Measurements from ENCODE around the gene OSBPL6.

OSBPL6 gene

GRCh38 chr2:178211460-178211859 lies 17.1 kb downstream of the OSBPL6 start:
- DNase-seq (ENCODE audit: extremely low read depth, low read depth) = no peak
- no peak for TF ChIP-seq CTCF (IDR thresholded peaks at IDR 0.05; ENCODE audit: low read depth, low read length)

GRCh38 chr2:178211943-178212342 lies 17.6 kb downstream of the OSBPL6 start:
- no peak for TF ChIP-seq CTCF (IDR thresholded peaks at IDR 0.05; ENCODE audit: low read depth, low read length)
- DNase-seq (ENCODE audit: extremely low read depth, low read depth) = no peak

GRCh38 chr2:178213991-178214390 lies 19.7 kb downstream of the OSBPL6 start:
- no peak for DNase-seq (ENCODE audit: extremely low read depth, low read depth)
- no peak for TF ChIP-seq CTCF (IDR thresholded peaks at IDR 0.05; ENCODE audit: low read depth, low read length)

GRCh38 chr2:178219247-178219646 lies 24.9 kb downstream of the OSBPL6 start:
- TF ChIP-seq CTCF (IDR thresholded peaks at IDR 0.05; ENCODE audit: low read depth, low read length) = no peak
- no peak for DNase-seq (ENCODE audit: extremely low read depth, low read depth)

GRCh38 chr2:178220814-178221213 lies 26.5 kb downstream of the OSBPL6 start:
- DNase-seq (ENCODE audit: extremely low read depth, low read depth) = no peak
- TF ChIP-seq CTCF (IDR thresholded peaks at IDR 0.05; ENCODE audit: low read depth, low read length) = no peak

GRCh38 chr2:178221556-178221955 lies 27.2 kb downstream of the OSBPL6 start:
- DNase-seq (ENCODE audit: extremely low read depth, low read depth) = no peak

GRCh38 chr2:178223806-178224205 lies 29.5 kb downstream of the OSBPL6 start:
- no peak for TF ChIP-seq CTCF (IDR thresholded peaks at IDR 0.05; ENCODE audit: low read depth, low read length)
- no peak for DNase-seq (ENCODE audit: extremely low read depth, low read depth)

More at GRCh38 chr2:178221556-178221955, 27.2 kb downstream of the OSBPL6 start:
- TF ChIP-seq CTCF (IDR thresholded peaks at IDR 0.05; ENCODE audit: low read depth, low read length) = no peak

All from AG09319 (cell line).